HEK293 (cell line): ENCODE data around the gene KATNB1.
"Not testable (repeated sequence)": the region's sequence is repeated elsewhere in the genome, so short reads cannot be mapped to it uniquely, and the experiment has no call there.

Experiments
- CTCF ChIA-PET: fragments of 350-600 bp; formaldehyde crosslinking; extraction: SDS; loops from one replicate; lab custom pipeline; 2021; ENCODE audit warnings: antibody characterized with exemption; lab: Yijun Ruan, JAX
- POLR2A ChIA-PET: fragments of 300-600 bp; formaldehyde crosslinking; extraction: SDS; loops from one replicate; lab custom pipeline; 2020; ENCODE audit warnings: antibody characterized with exemption, inconsistent platforms; lab: Yijun Ruan, JAX
- H3K27ac ChIP-seq: fragments of 200-500 bp; sonication (Bioruptor generic); 2 replicates; pipeline ENCODE4 v1.5.1; 2014; ENCODE audit warnings: low read depth, low read length, control low read depth, inconsistent platforms; ENCODE audit errors: extremely low read depth
- H3K36me3 ChIP-seq, 2 experiments: fragments of 200-500 bp in 1 of 2; sonication (Bioruptor generic) in 1 of 2; 1 replicate in 1 of 2; 2 replicates in 1 of 2; pipeline ENCODE4 v1.5.1; 2014 to 2017; ENCODE audit warnings: inconsistent platforms in 2 of 2, low read length in 2 of 2; ENCODE audit not compliant: control insufficient read depth in 2 of 2, insufficient read depth in 1 of 2
- H3K4me1 ChIP-seq: fragments of 200-500 bp; sonication (Bioruptor generic); 2 replicates; pipeline ENCODE4 v1.5.1; 2014; ENCODE audit warnings: mild to moderate bottlenecking, low read length, inconsistent platforms; ENCODE audit not compliant: control insufficient read depth, insufficient read depth
- H3K4me3 ChIP-seq: 2 replicates; pipeline ENCODE4 v1.5.1; 2011; ENCODE audit warnings: low read depth, mild to moderate bottlenecking, control low read depth, low read length, moderate library complexity
- H3K9me3 ChIP-seq: fragments of 200-500 bp; sonication (Bioruptor generic); 2 replicates; pipeline ENCODE4 v1.5.1; 2014; ENCODE audit warnings: low read depth, low read length, inconsistent platforms; ENCODE audit not compliant: control insufficient read depth, insufficient read depth
- HOXA7 ChIP-seq: sonication (generic); formaldehyde crosslinking; IDR thresholded peaks from 2 replicates; pipeline ENCODE4 v1.8.1; 2022; ENCODE audit warnings: missing genetic modification reagents, borderline replicate concordance
- KLF7 ChIP-seq: fragments of 450-650 bp; formaldehyde crosslinking; IDR thresholded peaks from 2 replicates; pipeline ENCODE4 v1.5.1; 2016; ENCODE audit warnings: missing biosample characterization, missing genetic modification characterization, borderline replicate concordance
- SCRT1 ChIP-seq: fragments of 450-650 bp; formaldehyde crosslinking; IDR thresholded peaks from 2 replicates; pipeline ENCODE4 v1.5.1; 2016; ENCODE audit warnings: missing biosample characterization, missing genetic modification characterization, borderline replicate concordance
- SCRT2 ChIP-seq: fragments of 450-650 bp; formaldehyde crosslinking; IDR thresholded peaks from 2 replicates; pipeline ENCODE4 v1.5.1; 2016; ENCODE audit warnings: missing biosample characterization, missing genetic modification characterization
- WT1 ChIP-seq: fragments of 450-650 bp; formaldehyde crosslinking; IDR thresholded peaks from 2 replicates; pipeline ENCODE4 v1.5.1; 2016; ENCODE audit warnings: missing biosample characterization, missing genetic modification characterization
- ZFP37 ChIP-seq: fragments of 450-650 bp; formaldehyde crosslinking; IDR thresholded peaks from 2 replicates; pipeline ENCODE4 v1.5.1; 2016; ENCODE audit warnings: missing biosample characterization, missing genetic modification characterization
- ZFP41 ChIP-seq: fragments of 450-650 bp; formaldehyde crosslinking; IDR thresholded peaks from 2 replicates; pipeline ENCODE4 v1.5.1; 2016; ENCODE audit warnings: missing biosample characterization, missing genetic modification characterization, borderline replicate concordance
- ZNF174 ChIP-seq: fragments of 450-650 bp; formaldehyde crosslinking; IDR thresholded peaks from 2 replicates; pipeline ENCODE4 v1.5.0; 2017; ENCODE audit warnings: missing biosample characterization, mild to moderate bottlenecking, missing genetic modification characterization
- ZNF394 ChIP-seq: fragments of 450-650 bp; formaldehyde crosslinking; IDR thresholded peaks from 2 replicates; pipeline ENCODE4 v1.5.1; 2016; ENCODE audit warnings: missing biosample characterization, missing genetic modification characterization, mild to moderate bottlenecking, moderate library complexity, borderline replicate concordance
- TF ChIP-seq, protein P1 (sequence below): fragments of 450-650 bp; formaldehyde crosslinking; IDR thresholded peaks from 2 replicates; pipeline ENCODE4 v1.5.1; 2016; ENCODE audit warnings: missing biosample characterization, missing genetic modification characterization, borderline replicate concordance
- TF ChIP-seq, protein P2 (sequence below): fragments of 450-650 bp; formaldehyde crosslinking; IDR thresholded peaks from 2 replicates; pipeline ENCODE4 v1.5.1; 2017; ENCODE audit warnings: missing biosample characterization, mild to moderate bottlenecking, missing genetic modification characterization, moderate library complexity
- TF ChIP-seq, protein P3 (sequence below): fragments of 450-650 bp; formaldehyde crosslinking; IDR thresholded peaks from 2 replicates; pipeline ENCODE4 v1.5.1; 2016; ENCODE audit warnings: missing biosample characterization, missing genetic modification characterization
- TF ChIP-seq, protein P4 (sequence below): fragments of 450-650 bp; formaldehyde crosslinking; IDR thresholded peaks from 2 replicates; pipeline ENCODE4 v1.5.1; 2016; ENCODE audit warnings: missing biosample characterization, missing genetic modification characterization

KATNB1 gene

GRCh38 chr16:57774705-57775285, 39.2 kb downstream of the KATNB1 start (continued):
- TF ChIP-seq, protein P1, sequence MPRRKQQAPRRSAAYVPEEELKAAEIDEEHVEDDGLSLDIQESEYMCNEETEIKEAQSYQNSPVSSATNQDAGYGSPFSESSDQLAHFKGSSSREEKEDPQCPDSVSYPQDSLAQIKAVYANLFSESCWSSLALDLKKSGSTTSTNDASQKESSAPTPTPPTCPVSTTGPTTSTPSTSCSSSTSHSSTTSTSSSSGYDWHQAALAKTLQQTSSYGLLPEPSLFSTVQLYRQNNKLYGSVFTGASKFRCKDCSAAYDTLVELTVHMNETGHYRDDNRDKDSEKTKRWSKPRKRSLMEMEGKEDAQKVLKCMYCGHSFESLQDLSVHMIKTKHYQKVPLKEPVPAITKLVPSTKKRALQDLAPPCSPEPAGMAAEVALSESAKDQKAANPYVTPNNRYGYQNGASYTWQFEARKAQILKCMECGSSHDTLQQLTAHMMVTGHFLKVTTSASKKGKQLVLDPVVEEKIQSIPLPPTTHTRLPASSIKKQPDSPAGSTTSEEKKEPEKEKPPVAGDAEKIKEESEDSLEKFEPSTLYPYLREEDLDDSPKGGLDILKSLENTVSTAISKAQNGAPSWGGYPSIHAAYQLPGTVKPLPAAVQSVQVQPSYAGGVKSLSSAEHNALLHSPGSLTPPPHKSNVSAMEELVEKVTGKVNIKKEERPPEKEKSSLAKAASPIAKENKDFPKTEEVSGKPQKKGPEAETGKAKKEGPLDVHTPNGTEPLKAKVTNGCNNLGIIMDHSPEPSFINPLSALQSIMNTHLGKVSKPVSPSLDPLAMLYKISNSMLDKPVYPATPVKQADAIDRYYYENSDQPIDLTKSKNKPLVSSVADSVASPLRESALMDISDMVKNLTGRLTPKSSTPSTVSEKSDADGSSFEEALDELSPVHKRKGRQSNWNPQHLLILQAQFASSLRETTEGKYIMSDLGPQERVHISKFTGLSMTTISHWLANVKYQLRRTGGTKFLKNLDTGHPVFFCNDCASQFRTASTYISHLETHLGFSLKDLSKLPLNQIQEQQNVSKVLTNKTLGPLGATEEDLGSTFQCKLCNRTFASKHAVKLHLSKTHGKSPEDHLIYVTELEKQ (tag by site-specific recombination): no peak
- TF ChIP-seq ZFP41: no peak
- no peak for TF ChIP-seq SCRT2
- no peak for TF ChIP-seq HOXA7 (CRISPR knock-in tag)
- TF ChIP-seq KLF7 (tag by site-specific recombination): no peak
- TF ChIP-seq WT1 (tag by site-specific recombination): no peak

DNA sequence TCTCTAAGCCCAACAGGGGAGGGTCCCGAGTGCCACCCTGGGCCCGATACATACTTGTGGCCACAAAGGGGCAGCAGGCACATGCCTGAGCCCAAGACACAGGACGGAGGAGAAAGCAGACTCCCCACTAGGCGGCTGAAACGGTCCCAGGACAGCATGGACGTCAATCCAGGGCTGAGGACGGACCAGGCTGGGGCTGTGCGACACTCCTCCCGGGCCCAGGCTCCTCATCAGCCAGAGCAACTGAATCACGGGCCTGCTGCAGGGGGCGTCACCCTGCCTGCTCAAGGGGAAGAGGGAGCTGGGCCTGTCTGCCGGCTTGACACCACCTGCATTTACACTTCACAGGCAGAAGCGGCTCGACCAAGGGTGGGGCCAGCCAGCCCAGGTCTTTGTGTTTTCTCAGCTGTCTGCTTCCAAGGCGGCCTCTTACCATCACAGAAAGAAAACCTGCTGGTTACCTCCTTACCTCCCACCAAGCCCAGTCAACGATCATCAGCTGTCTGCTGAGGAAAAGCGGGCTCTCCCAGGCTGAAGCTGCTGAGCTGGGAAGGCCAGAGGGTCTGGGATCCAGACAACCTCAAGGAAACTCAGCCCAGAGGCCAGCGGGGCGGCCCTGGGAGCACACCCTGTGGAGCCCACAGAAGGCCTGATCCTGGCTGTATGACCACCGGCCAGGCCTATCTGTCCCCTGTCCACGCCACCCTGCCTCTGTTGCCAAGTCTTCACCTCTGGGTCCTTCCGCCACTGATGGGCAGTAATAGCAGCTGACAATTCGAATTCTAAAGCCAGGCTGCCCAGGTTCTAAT, 40.3 kb downstream of the KATNB1 start:
- TF ChIP-seq, protein P2, sequence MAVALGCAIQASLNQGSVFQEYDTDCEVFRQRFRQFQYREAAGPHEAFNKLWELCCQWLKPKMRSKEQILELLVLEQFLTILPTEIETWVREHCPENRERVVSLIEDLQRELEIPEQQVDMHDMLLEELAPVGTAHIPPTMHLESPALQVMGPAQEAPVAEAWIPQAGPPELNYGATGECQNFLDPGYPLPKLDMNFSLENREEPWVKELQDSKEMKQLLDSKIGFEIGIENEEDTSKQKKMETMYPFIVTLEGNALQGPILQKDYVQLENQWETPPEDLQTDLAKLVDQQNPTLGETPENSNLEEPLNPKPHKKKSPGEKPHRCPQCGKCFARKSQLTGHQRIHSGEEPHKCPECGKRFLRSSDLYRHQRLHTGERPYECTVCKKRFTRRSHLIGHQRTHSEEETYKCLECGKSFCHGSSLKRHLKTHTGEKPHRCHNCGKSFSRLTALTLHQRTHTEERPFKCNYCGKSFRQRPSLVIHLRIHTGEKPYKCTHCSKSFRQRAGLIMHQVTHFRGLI (tag by site-specific recombination): peak; percentile 17; the same call in 1 of the 2 replicates
- TF ChIP-seq ZFP37 (tag by site-specific recombination): no peak
- TF ChIP-seq, protein P3, sequence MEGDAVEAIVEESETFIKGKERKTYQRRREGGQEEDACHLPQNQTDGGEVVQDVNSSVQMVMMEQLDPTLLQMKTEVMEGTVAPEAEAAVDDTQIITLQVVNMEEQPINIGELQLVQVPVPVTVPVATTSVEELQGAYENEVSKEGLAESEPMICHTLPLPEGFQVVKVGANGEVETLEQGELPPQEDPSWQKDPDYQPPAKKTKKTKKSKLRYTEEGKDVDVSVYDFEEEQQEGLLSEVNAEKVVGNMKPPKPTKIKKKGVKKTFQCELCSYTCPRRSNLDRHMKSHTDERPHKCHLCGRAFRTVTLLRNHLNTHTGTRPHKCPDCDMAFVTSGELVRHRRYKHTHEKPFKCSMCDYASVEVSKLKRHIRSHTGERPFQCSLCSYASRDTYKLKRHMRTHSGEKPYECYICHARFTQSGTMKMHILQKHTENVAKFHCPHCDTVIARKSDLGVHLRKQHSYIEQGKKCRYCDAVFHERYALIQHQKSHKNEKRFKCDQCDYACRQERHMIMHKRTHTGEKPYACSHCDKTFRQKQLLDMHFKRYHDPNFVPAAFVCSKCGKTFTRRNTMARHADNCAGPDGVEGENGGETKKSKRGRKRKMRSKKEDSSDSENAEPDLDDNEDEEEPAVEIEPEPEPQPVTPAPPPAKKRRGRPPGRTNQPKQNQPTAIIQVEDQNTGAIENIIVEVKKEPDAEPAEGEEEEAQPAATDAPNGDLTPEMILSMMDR (tag by site-specific recombination): peak; percentile 93
- H3K4me1 ChIP-seq: no peaks in the 10 kb centered on the region
- ChIA-PET POLR2A (no interaction called here), CTCF (interaction anchor here (0.6 to 1.2 kb wide), 3 partner anchors 15 to 124 kb away, joined by 3 to 5 read pairs (median 4); no protein-coding TSS in a partner anchor)
- no peaks in the 10 kb centered on the region for H3K9me3 ChIP-seq
- H3K36me3 ChIP-seq: no peaks in the 10 kb centered on the region
- no peak overlapping the region for H3K4me3 ChIP-seq
- H3K27ac ChIP-seq: no peak overlapping the region

- ChIA-PET CTCF (interaction anchor here (0.6 kb wide), 1 partner anchor 86 kb away, joined by 3 read pairs; no protein-coding TSS in a partner anchor), POLR2A (no interaction called here)
- Histone ChIP-seq H3K4me3 (no peak overlapping the region), H3K27ac (no peak overlapping the region), H3K4me1 (no peaks in the 10 kb centered on the region), H3K9me3 (no peaks in the 10 kb centered on the region), H3K36me3 (no peaks in the 10 kb centered on the region)
- TF ChIP-seq, protein P4, sequence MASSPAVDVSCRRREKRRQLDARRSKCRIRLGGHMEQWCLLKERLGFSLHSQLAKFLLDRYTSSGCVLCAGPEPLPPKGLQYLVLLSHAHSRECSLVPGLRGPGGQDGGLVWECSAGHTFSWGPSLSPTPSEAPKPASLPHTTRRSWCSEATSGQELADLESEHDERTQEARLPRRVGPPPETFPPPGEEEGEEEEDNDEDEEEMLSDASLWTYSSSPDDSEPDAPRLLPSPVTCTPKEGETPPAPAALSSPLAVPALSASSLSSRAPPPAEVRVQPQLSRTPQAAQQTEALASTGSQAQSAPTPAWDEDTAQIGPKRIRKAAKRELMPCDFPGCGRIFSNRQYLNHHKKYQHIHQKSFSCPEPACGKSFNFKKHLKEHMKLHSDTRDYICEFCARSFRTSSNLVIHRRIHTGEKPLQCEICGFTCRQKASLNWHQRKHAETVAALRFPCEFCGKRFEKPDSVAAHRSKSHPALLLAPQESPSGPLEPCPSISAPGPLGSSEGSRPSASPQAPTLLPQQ (tag by site-specific recombination): no peak
- no peak for TF ChIP-seq SCRT1
- TF ChIP-seq ZNF394 (tag by site-specific recombination): 0 out of 2 replicates have a peak, but pooled peaks have one; percentile 30
- no peak for TF ChIP-seq ZNF174 (tag by site-specific recombination)
These were observed 43.1 kb downstream of the KATNB1 start for GRCh38 chr16:57778658-57779057.

- H3K4me3 ChIP-seq, H3K9me3 ChIP-seq, H3K27ac ChIP-seq, POLR2A ChIA-PET, H3K36me3 ChIP-seq, CTCF ChIA-PET, H3K4me1 ChIP-seq: not testable (repeated sequence)
These were observed 44.3 kb downstream of the KATNB1 start for GRCh38 chr16:57779836-57780235.
